NCI-H1417 treated with DMSO at 0.1 percent for 48 hours (cell line): Measurements from ENCODE around the gene TOP2B.

Experiments used
- DNase-seq: peaks from one replicate; lab custom pipeline; 2025; lab: John Stamatoyannopoulos, UW

TOP2B gene

DNA sequence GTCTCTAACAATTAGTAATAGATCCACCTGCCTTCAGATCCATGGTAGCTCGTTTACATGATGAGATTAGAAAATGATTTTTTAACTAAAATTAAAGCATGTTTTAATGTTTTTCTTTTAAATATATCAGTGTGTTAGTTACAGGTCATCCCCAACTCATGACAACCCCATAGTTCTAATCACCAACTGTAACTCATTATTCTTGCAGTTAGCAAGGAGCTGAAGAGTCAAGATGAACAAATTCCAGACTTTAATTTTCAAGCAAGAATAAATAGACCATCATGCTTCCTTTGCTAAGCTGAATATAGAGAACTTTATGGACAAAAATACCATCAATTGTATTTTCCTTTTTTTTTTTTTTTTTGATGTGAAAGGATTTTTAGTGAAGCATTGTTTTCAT, 101.1 kb downstream of the TOP2B start:
- no peak for DNase-seq

DNA sequence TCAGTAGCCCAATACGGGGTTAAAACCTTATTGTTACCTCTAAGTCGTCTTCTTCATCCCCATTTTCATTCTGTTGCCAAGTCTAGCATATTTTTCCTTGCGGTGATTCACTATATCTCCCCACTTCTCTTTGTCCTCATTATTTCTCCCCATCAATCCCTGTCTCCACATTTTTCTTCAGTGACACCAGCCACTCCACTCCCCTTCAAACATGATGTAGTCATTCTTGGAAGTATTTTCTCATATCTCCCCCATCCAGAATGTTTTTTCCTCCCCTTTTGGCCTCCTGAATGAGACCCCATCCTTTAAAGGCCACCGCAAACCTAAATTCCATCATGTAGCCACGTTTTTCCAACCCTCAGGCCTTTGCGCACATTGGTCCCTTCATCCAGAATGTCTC, 105.9 kb downstream of the TOP2B start:
- DNase-seq: no peak

GRCh38 chr3:25558121-25558520, 106.6 kb downstream of the TOP2B start:
- no peak for DNase-seq

DNA sequence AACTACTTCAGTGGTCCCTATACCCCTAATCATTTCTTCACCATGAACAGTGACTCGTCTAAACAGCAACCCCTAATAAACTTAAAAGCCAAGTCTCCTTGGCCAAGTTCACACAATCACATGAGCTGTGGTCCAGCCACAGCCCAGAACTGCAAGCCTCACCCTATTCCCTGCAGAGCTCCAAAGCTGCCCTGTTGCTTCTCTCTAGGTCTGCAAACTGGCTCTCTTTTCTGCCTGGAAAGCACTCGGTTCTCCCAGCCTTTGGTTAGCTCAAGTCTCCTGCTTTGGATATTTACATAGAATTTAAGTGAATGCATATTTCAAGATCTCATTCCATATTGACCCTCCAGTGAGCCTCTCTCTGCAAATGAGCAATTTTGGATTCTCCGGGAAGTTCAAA, 107.0 kb downstream of the TOP2B start:
- no peak for DNase-seq

GRCh38 chr3:25556447-25556846, 108.3 kb downstream of the TOP2B start:
- DNase-seq: no peak

GRCh38 chr3:25555695-25556437, 108.8 kb downstream of the TOP2B start:
- no peak for DNase-seq

DNA sequence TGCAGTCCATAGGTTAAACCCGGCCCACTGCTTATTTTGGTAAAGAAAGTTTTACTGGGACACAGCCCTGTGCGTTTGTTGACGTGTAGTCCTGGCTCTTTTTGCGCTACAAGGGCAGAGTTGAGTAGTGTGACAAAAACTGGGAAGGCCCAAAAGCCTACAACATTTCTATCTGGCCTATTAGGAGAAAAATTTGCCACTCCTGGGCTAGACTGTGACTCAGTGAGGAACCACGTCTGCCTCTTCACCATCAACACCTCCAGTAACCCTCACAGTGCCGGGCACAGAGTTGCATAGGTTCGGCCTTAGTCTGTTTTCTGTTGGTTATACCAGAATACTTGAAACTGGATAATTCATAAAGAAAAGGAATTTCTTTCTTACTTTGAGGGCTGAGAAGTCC, 110.3 kb downstream of the TOP2B start:
- no peak for DNase-seq

DNA sequence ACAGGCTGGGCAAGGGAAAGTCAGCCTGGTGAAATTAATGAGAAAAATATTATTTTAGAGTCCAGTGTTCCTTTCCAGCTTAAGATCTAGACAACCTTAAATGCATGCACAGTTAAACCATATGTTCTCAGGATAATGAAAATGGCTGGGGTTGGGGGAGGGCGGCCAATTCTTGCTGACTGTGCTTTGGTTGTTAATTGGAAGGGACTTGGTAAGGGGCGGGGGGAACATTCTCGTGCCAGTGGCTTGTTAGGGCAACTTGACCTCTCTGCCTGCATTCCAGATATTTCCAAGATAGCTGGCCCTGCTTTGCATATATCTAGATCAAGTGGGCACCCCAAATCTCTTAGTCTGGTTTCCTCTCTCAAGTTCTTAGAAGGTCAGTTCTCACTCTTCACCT, 112.5 kb downstream of the TOP2B start:
- DNase-seq: no peak

GRCh38 chr3:25548836-25549235, 115.9 kb downstream of the TOP2B start:
- no peak for DNase-seq

GRCh38 chr3:25547943-25548674, 116.6 kb downstream of the TOP2B start:
- DNase-seq: no peak
